Astrocyte (in vitro differentiated cells and primary cell): ENCODE data around the gene TNFRSF18. TPM values are rescaled to one million over a fixed set of nuclear protein-coding genes. Genes with fewer than 3 reads are reported as not detected.

Experiments
- DNase-seq: peaks from one replicate; pipeline ENCODE4 v3.0.0-alpha.2; 2010; ENCODE audit warnings: low read depth
- FAIRE-seq: peaks from 2 replicates; lab custom pipeline; 2011; peaks lifted over from hg19 to GRCh38; lab: Jason Lieb, UNC
- H2AFZ ChIP-seq: 2 replicates; pipeline ENCODE4 v1.6.0; 2012; ENCODE audit warnings: low read depth, low read length, inconsistent platforms
- H3K27ac ChIP-seq: 2 replicates; pipeline ENCODE4 v1.5.1; 2011; ENCODE audit warnings: low read depth, low read length, inconsistent platforms
- H3K27me3 ChIP-seq: 2 replicates; pipeline ENCODE4 v1.6.0; 2011; ENCODE audit warnings: low read length, inconsistent platforms; ENCODE audit not compliant: insufficient read depth
- H3K36me3 ChIP-seq: 2 replicates; pipeline ENCODE4 v1.5.1; 2011; ENCODE audit warnings: low read length, inconsistent platforms; ENCODE audit not compliant: insufficient read depth
- H3K4me1 ChIP-seq: 2 replicates; pipeline ENCODE4 v1.5.1; 2011; ENCODE audit warnings: low read length, inconsistent platforms; ENCODE audit not compliant: insufficient read depth
- H3K4me2 ChIP-seq: 2 replicates; pipeline ENCODE4 v1.6.0; 2012; ENCODE audit warnings: low read length, inconsistent platforms
- H3K4me3 ChIP-seq: 2 replicates; pipeline ENCODE4 v1.5.1; 2011; ENCODE audit warnings: low read depth, mild to moderate bottlenecking, low read length, inconsistent platforms; ENCODE audit not compliant: insufficient read depth
- H3K79me2 ChIP-seq: 2 replicates; pipeline ENCODE4 v1.6.0; 2012; ENCODE audit warnings: mild to moderate bottlenecking, low read length, inconsistent platforms; ENCODE audit not compliant: insufficient read depth
- H3K9ac ChIP-seq: 2 replicates; pipeline ENCODE4 v1.6.0; 2012; ENCODE audit warnings: mild to moderate bottlenecking, low read length, inconsistent platforms
- H3K9me3 ChIP-seq: 2 replicates; pipeline ENCODE4 v1.5.1; 2012; ENCODE audit warnings: low read depth, mild to moderate bottlenecking, low read length, inconsistent platforms; ENCODE audit not compliant: insufficient read depth
- H4K20me1 ChIP-seq: 2 replicates; pipeline ENCODE4 v1.6.0; 2012; ENCODE audit warnings: low read length, inconsistent platforms; ENCODE audit not compliant: insufficient read depth
- H3K27ac Mint-ChIP-seq: one replicate; pipeline ENCODE4 v1.8.0; 2021; ENCODE audit warnings: mild to moderate bottlenecking, mixed read lengths; ENCODE audit not compliant: unreplicated experiment
- H3K27me3 Mint-ChIP-seq: one replicate; pipeline ENCODE4 v1.8.0; 2021; ENCODE audit warnings: low read depth, mixed read lengths; ENCODE audit not compliant: unreplicated experiment
- H3K36me3 Mint-ChIP-seq: one replicate; pipeline ENCODE4 v1.8.0; 2021; ENCODE audit warnings: low read depth, mixed read lengths; ENCODE audit not compliant: unreplicated experiment
- H3K4me1 Mint-ChIP-seq: one replicate; pipeline ENCODE4 v1.8.0; 2021; ENCODE audit warnings: low read depth, mixed read lengths; ENCODE audit not compliant: unreplicated experiment
- H3K4me3 Mint-ChIP-seq: one replicate; pipeline ENCODE4 v1.8.0; 2021; ENCODE audit warnings: mild to moderate bottlenecking, moderate library complexity, mixed read lengths; ENCODE audit not compliant: unreplicated experiment
- H3K9me3 Mint-ChIP-seq: one replicate; pipeline ENCODE4 v1.8.0; 2021; ENCODE audit warnings: mild to moderate bottlenecking, mixed read lengths; ENCODE audit not compliant: unreplicated experiment
- CTCF ChIP-seq: IDR thresholded peaks from 2 replicates; pipeline ENCODE4 v1.5.1; 2011; ENCODE audit warnings: low read depth, mild to moderate bottlenecking, inconsistent platforms, low read length, moderate library complexity; ENCODE audit not compliant: insufficient read depth
- EZH2 ChIP-seq: IDR thresholded peaks from 2 replicates; pipeline ENCODE4 v1.6.1; 2012; ENCODE audit warnings: mild to moderate bottlenecking, low read length, inconsistent platforms; ENCODE audit not compliant: insufficient read depth
- total RNA-seq: library from RNA; stranded (reverse); gene quantifications from 2 replicates; pipeline ENCODE4 v1.2.1, GENCODE V29; 2021

Gene TNFRSF18
- total RNA-seq, 1 donor from 2014 or later: 0.66 TPM

- H3K36me3 Mint-ChIP-seq: peaks cover under 1% of the 10 kb centered on the region
- Histone ChIP-seq H2AFZ (no peak overlapping the region), H3K4me3 (no peak overlapping the region), H3K4me1 (no peaks in the 10 kb centered on the region), H3K27me3 (peaks cover 3% of the 10 kb centered on the region), H3K79me2 (no peaks in the 10 kb centered on the region), H4K20me1 (peaks cover 6% of the 10 kb centered on the region), H3K4me2 (peak overlapping the region; percentile 55), H3K27ac (no peak overlapping the region), H3K9ac (no peak overlapping the region), H3K36me3 (no peaks in the 10 kb centered on the region), H3K9me3 (no peaks in the 10 kb centered on the region)
- no peak overlapping the region for H3K27ac Mint-ChIP-seq
- FAIRE-seq (no peak), DNase-seq (no peak)
- H3K4me3 Mint-ChIP-seq: no peak overlapping the region
- H3K4me1 Mint-ChIP-seq: peaks cover 3% of the 10 kb centered on the region
- no peaks in the 10 kb centered on the region for H3K9me3 Mint-ChIP-seq
- no peaks in the 10 kb centered on the region for H3K27me3 Mint-ChIP-seq
- TF ChIP-seq EZH2: no peak
- TF ChIP-seq CTCF: no peak
Measured at GRCh38 chr1:1245817-1246576, 39.6 kb upstream of the TNFRSF18 start.

GRCh38 chr1:1245178-1245816, 38.9 kb upstream of the TNFRSF18 start:
- Histone ChIP-seq H3K27ac (no peak overlapping the region), H3K9ac (no peak overlapping the region), H2AFZ (no peak overlapping the region), H3K36me3 (no peaks in the 10 kb centered on the region), H3K9me3 (no peaks in the 10 kb centered on the region), H3K27me3 (peaks cover 3% of the 10 kb centered on the region), H3K4me3 (no peak overlapping the region), H3K4me1 (no peaks in the 10 kb centered on the region), H3K79me2 (no peaks in the 10 kb centered on the region), H4K20me1 (peaks cover 6% of the 10 kb centered on the region), H3K4me2 (no peak overlapping the region)
- H3K9me3 Mint-ChIP-seq: no peaks in the 10 kb centered on the region
- no peak for DNase-seq
- no peaks in the 10 kb centered on the region for H3K36me3 Mint-ChIP-seq
- no peak for TF ChIP-seq EZH2
- TF ChIP-seq CTCF: no peak
- no peak overlapping the region for H3K27ac Mint-ChIP-seq
- no peak for FAIRE-seq
- no peaks in the 10 kb centered on the region for H3K27me3 Mint-ChIP-seq
- no peak overlapping the region for H3K4me3 Mint-ChIP-seq
- H3K4me1 Mint-ChIP-seq: peaks cover 3% of the 10 kb centered on the region
